HUES6 (cell line): ENCODE measurements around the gene KIAA1755.

ENCODE experiments used
- H3K27ac ChIP-seq: 2 replicates; pipeline ENCODE4 v1.7.0; 2013; ENCODE audit warnings: low read depth, mild to moderate bottlenecking, low read length, inconsistent platforms
- H3K27me3 ChIP-seq: 2 replicates; pipeline ENCODE4 v1.6.1; 2013; ENCODE audit warnings: low read length; ENCODE audit not compliant: control insufficient read depth, insufficient read depth
- H3K36me3 ChIP-seq: 2 replicates; pipeline ENCODE4 v1.6.1; 2013; ENCODE audit warnings: low read length; ENCODE audit not compliant: control insufficient read depth, insufficient read depth
- H3K4me1 ChIP-seq: 2 replicates; pipeline ENCODE4 v1.6.1; 2013; ENCODE audit warnings: low read length; ENCODE audit not compliant: control insufficient read depth, insufficient read depth
- H3K4me3 ChIP-seq: 2 replicates; pipeline ENCODE4 v1.5.1; 2013; ENCODE audit warnings: low read depth, low read length
- H3K9ac ChIP-seq: one replicate; pipeline ENCODE4 v1.6.1; 2013; ENCODE audit warnings: mild to moderate bottlenecking, low read length
- H3K9me3 ChIP-seq: 2 replicates; pipeline ENCODE4 v1.6.1; 2013; ENCODE audit warnings: low read depth, low read length; ENCODE audit not compliant: control insufficient read depth, insufficient read depth

The KIAA1755 gene

DNA sequence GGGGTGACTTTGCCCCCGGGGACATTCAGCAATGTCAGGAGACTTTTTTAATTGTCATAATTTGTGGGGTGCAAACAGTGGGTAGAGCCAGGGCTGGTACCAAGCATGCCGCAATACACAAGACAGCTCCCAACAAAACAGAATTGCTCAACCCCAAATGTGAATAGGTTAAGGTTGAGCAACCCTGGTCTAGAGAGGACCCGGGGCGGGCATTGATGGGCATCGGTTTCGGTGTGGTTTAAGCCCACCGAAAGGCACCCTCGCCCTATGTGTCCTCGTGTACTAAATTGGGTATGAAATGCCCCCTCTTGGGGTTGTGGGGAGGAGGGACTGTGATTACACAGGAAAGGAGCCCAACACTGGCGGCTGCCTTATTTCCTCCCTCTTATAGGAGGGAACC is 36.0 kb downstream of the KIAA1755 start:
- Histone ChIP-seq H3K36me3 (no peaks in the 10 kb centered on the region), H3K4me1 (no peaks in the 10 kb centered on the region; the same call in 1 of the 2 replicates), H3K27ac (no peak overlapping the region), H3K27me3 (no peaks in the 10 kb centered on the region), H3K9ac (no peak overlapping the region), H3K4me3 (no peak overlapping the region), H3K9me3 (no peaks in the 10 kb centered on the region)

DNA sequence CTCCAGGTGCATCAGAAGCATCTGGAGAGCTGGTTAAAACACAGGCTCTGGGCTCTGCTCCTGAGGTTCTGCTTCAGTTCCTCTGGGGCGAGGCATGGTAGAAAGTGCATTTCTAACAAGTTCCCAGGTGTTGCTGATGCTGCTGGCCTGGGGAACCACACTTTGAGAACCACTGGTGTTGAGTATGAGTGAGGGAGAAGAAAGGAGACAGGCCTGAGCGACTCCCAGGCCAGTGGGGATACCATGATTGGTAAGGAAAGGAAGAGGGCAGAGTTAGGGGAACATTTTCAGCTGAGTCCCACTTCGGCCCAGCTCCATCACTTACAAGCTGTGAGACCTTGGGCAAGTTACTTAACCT is 36.8 kb downstream of the KIAA1755 start:
- Histone ChIP-seq H3K27me3 (no peaks in the 10 kb centered on the region), H3K27ac (no peak overlapping the region), H3K9ac (no peak overlapping the region), H3K4me3 (no peak overlapping the region), H3K36me3 (no peaks in the 10 kb centered on the region), H3K9me3 (no peaks in the 10 kb centered on the region), H3K4me1 (no peaks in the 10 kb centered on the region; the same call in 1 of the 2 replicates)

DNA sequence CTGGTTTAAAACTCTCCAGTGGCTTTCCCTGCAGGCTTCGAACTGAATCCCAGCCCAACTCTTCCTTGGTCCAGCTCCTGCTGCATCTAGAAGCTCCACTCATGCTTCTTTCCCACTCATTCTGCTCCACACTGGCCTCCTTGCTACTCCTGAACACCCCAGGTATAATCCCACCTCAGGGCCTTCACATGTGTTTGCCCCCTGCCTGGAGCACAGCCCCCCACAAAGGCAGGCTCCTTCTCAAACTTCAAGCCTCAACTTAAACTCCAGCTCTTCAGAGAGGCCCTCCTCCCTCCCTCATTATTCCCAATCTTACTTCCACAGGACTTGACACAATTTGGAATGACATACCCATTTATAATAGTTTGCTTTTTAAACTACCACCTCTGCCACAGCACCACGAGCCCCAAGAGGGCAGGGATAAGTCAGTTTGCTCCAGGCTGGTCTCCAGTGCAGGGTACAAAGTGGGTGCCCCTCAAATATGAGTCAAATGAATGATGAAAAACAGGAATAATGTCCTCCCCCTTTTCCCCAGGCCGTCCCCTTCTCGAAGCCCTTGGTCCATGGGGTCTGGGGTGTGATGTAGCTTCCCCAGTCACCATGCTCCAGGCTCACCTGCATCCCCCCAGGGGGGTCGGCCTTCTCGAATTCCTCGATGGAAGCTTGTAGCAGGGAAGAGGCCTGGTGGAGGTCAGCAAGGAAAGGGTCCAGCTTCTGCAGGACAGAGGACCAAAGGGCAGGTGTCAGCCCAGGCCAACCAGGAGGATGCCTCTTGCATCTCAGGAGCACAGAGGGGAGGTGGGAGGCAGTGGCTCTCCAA is 37.4 kb downstream of the KIAA1755 start:
- Histone ChIP-seq H3K27me3 (no peaks in the 10 kb centered on the region; the same call in 1 of the 2 replicates), H3K27ac (no peak overlapping the region), H3K4me3 (no peak overlapping the region), H3K36me3 (no peaks in the 10 kb centered on the region), H3K9me3 (no peaks in the 10 kb centered on the region), H3K9ac (no peak overlapping the region), H3K4me1 (peaks cover 3% of the 10 kb centered on the region; the same call in 1 of the 2 replicates)

DNA sequence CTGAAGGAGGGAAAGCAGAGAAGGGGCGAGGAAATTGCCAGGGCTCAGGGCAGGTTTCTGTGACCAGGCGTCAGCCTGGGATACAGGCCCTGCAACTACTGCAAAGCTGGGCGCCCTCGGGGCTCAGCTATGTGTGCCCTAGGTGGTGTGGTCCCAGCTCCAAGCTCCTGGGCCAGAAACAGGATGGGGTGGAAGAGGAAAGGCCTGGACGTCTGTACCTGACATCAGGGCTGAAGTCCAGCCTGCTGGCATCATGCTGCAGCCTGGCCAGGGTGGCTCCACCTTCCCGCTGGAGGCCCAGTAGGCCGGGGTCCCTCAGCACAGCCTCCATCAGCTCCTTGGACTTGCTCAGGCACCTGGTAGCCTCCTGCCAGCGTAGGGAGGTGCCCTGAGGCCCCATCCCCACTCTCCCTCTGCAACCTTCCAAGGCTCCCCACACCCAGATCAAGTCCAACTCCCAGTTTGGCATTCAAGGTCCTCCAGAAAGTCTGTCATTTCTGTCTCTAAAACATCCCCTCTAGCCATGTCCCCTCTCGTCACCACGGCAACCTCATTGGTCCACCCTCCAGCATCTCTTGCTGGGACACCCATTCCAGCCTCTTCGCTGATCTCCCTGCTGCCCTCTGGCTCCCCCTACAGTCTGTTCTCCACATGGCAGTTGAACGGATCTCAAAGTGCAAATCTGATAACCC is 38.2 kb downstream of the KIAA1755 start:
- Histone ChIP-seq H3K9me3 (no peaks in the 10 kb centered on the region), H3K27ac (no peak overlapping the region), H3K4me1 (peaks cover 9% of the 10 kb centered on the region; the same call in 1 of the 2 replicates), H3K36me3 (no peaks in the 10 kb centered on the region), H3K9ac (no peak overlapping the region), H3K4me3 (no peak overlapping the region), H3K27me3 (no peaks in the 10 kb centered on the region; the same call in 1 of the 2 replicates)

DNA sequence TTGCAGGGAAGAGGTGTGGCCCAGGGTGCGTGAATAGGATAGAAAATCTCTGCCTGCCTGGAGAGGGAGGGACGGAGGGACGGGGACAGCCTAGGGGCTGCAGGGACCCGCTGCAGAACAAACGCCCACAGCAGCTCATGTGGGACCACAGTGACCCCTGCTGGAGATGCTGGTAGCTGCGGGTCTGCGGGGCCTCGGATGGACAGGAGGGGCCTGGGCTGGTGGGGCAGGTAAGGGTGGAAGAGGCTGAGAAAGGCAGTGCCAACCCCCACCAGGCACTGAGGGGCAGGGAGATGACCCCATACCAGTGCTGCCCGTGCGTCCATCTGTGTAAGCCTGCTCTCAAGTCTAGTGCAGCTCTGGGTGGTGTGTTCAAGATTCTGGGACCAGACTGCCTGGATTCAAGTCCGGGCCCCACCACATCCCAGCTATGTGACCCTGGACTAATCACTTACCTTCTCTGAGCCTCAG is 39.4 kb downstream of the KIAA1755 start:
- Histone ChIP-seq H3K27me3 (no peaks in the 10 kb centered on the region; the same call in 1 of the 2 replicates), H3K36me3 (no peaks in the 10 kb centered on the region), H3K9me3 (no peaks in the 10 kb centered on the region), H3K9ac (no peak overlapping the region), H3K4me3 (no peak overlapping the region), H3K4me1 (peaks cover 11% of the 10 kb centered on the region; the same call in 1 of the 2 replicates), H3K27ac (no peak overlapping the region)

DNA sequence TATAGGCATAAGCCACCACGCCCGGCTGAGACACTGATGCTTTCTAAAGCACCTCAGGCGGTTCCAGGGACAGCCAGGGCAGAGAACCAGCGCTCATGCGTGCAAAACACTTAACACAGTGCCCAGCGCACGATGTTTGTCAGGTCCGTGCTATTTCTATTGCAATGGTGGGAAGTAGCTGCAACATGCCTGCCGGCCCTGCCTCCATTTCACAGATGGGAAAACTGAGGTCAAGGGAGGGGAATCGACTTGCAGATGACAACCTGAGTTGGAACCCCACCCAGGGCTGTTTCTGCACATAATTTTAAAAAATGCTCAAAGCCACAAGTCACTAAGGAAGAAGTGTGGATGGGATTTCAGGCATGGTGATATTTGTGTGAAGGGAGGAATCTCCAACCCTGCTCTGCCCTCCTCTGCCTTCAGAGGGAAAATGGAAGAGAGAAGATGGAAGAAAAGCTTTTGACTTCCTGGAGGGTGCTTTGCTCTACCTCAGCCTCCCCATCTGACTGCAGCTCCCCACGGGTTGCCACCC is 39.9 kb downstream of the KIAA1755 start:
- no peak overlapping the region for H3K27ac ChIP-seq
- H3K27me3 ChIP-seq, result no peaks in the 10 kb centered on the region; the same call in 1 of the 2 replicates
- peaks cover 11% of the 10 kb centered on the region; the same call in 1 of the 2 replicates for H3K4me1 ChIP-seq
- no peak overlapping the region for H3K9ac ChIP-seq
- no peaks in the 10 kb centered on the region for H3K36me3 ChIP-seq
- no peaks in the 10 kb centered on the region for H3K9me3 ChIP-seq
- no peak overlapping the region for H3K4me3 ChIP-seq

DNA sequence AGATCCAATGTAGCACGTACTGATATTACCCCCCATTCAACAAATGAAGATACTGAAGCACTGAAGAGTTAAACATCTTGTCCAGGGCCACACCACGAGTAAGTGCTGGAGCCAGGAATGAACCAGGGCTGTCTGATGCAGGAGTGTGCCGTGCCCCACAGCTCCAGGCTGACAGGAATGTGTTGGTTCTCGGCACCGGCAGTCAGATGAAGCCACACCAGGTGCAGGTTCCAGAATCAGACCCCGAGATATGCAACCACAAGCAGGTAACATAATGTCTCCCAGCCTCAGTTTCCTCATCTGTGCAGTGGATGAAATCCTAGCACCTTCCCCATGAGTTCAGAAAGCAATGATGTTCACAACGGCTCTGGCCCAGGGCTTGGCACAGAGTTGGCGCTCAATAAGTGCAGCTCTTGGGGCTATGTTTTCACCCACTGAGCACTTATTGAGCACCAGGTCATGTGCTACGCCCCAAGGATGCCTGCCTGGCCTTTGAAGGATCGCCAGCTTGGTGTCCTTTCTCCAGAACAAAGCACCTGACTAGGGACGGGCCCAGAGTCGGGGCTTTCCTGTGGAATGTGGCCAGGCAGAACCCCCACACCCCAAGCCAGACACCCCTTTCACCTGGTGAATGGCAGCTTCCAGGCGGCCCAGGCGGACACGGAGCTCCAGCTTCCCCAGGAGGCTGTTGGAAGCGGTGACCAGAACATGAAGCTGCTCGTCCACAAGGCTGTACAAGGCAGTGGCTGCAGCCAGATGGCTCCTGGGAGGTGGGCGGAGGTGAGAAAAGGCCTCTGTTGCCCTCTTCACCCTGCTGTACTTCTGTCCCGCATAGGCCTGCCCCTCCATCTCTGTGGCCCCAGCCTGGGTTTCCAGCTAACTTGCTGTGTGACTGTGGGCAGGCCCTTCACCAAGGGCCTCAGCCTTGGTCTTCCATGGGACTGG is 41.3 kb downstream of the KIAA1755 start:
- Histone ChIP-seq H3K27me3 (no peaks in the 10 kb centered on the region; the same call in 1 of the 2 replicates), H3K27ac (no peak overlapping the region), H3K9ac (no peak overlapping the region), H3K4me3 (no peak overlapping the region), H3K9me3 (no peaks in the 10 kb centered on the region), H3K36me3 (no peaks in the 10 kb centered on the region), H3K4me1 (peaks cover 11% of the 10 kb centered on the region; the same call in 1 of the 2 replicates)

DNA sequence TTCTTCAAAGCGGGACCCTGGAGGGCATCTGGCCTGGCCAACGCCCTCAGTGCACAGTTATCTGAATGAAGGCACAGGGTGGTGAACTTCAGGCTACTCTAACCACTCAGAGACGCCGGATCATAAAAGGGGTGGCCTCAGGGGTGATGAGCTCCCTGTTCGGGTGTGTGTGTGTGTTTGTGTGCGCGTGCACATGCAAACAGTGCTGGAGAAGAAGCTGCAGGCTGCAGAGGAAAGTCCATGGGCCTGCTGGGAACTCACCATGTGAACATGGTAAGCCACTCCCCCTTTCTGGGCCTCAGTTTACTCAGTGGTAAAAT is 42.0 kb downstream of the KIAA1755 start:
- Histone ChIP-seq H3K9ac (no peak overlapping the region), H3K36me3 (no peaks in the 10 kb centered on the region), H3K27me3 (no peaks in the 10 kb centered on the region; the same call in 1 of the 2 replicates), H3K9me3 (no peaks in the 10 kb centered on the region), H3K27ac (no peak overlapping the region), H3K4me1 (peaks cover 11% of the 10 kb centered on the region; the same call in 1 of the 2 replicates), H3K4me3 (no peak overlapping the region)

DNA sequence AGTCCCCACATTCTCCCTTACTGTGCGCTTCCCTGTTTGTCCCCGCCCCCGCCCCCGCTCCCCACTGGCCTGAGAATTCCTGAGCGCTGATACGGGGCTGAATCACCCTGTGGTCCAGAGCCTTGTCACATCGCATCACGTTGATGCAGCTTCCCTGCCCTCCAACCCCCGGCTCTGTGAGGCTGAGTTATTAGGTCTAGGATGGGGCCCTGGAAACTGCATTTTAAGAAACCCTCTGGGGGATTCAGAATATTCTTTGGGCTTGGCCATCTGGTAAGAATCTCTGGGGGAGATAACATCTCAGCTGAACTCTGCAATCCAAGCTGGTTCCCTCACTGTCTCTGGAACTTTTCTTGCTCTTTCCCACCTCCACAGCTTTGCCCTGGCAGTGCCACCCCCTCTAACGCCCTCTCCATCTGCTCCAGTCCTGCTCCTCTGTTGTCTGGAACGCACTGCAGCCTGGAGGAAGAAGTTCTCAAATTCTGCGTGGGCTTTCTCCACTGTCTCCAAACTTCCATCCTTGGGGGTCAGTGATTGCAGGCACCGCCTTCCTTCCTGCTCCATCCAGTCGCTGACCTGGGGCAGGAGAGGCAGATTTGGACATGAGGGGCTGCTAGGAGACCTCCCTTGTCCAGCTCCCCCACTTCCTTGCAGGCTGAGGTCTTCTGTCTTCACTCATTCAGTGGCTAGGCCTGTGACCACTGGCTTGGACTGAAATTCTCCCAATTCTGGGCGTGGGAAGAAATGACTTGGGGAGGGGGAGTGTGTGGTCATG is 42.6 kb downstream of the KIAA1755 start:
- Histone ChIP-seq H3K9me3 (no peaks in the 10 kb centered on the region), H3K27ac (no peak overlapping the region), H3K9ac (no peak overlapping the region)

More for the DNA sequence above, 42.6 kb downstream of the KIAA1755 start:
- Histone ChIP-seq H3K4me3 (no peak overlapping the region), H3K36me3 (no peaks in the 10 kb centered on the region), H3K27me3 (no peaks in the 10 kb centered on the region; the same call in 1 of the 2 replicates), H3K4me1 (peaks cover 11% of the 10 kb centered on the region; the same call in 1 of the 2 replicates)
